ENCODE data around the gene KLRK1.
"Not testable (repeated sequence)": the region's sequence is repeated elsewhere in the genome, so short reads cannot be mapped to it uniquely, and the experiment has no call there.

DNA sequence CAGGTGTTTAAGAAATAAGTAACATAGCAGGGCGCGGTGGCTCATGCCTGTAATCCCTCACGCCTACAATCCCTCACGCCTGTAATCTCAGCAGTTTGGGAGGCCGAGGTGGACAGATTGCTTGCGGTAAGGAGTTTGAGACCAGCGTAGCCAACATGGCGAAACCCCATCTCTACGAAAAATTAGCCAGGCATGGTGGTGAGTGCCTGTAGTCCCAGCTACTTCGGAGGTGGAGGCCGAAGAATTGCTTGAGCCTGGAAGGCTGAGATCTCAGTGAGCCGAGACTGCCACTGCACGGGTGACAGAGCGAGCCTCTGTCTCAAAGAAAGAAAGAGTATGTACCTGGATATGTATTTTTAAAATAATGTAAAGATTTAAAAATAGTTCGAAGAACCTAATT, 6.3 kb upstream of the KLRK1 start:
- TF ChIP-seq, protein P1, sequence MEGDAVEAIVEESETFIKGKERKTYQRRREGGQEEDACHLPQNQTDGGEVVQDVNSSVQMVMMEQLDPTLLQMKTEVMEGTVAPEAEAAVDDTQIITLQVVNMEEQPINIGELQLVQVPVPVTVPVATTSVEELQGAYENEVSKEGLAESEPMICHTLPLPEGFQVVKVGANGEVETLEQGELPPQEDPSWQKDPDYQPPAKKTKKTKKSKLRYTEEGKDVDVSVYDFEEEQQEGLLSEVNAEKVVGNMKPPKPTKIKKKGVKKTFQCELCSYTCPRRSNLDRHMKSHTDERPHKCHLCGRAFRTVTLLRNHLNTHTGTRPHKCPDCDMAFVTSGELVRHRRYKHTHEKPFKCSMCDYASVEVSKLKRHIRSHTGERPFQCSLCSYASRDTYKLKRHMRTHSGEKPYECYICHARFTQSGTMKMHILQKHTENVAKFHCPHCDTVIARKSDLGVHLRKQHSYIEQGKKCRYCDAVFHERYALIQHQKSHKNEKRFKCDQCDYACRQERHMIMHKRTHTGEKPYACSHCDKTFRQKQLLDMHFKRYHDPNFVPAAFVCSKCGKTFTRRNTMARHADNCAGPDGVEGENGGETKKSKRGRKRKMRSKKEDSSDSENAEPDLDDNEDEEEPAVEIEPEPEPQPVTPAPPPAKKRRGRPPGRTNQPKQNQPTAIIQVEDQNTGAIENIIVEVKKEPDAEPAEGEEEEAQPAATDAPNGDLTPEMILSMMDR (IDR thresholded peaks at IDR 0.05), result not testable (repeated sequence)
- not testable (repeated sequence) for TF ChIP-seq POLR2A (IDR thresholded peaks at IDR 0.05)
